Large intestine (tissue), 3 donors: ENCODE data around the gene TTLL5. TPM values are rescaled to one million over a fixed set of nuclear protein-coding genes. Genes with fewer than 3 reads are reported as not detected.
A peak's percentile ranks its signal among the peaks of the same experiment; 100 is the strongest.

Experiments used
- DNase-seq, 2 donors: peaks; one replicate each; pipeline versions ENCODE4 v3.0.0 to v3.0.0-alpha.2; 2013
- H3K27ac ChIP-seq: one replicate; pipeline ENCODE4 v1.5.1; 2013; ENCODE audit warnings: low read length
- H3K27me3 ChIP-seq: 2 replicates; pipeline ENCODE4 v1.6.1; 2013; ENCODE audit warnings: low read length; ENCODE audit not compliant: control insufficient read depth, insufficient read depth
- H3K36me3 ChIP-seq: 2 replicates; pipeline ENCODE4 v1.6.1; 2013; ENCODE audit warnings: low read length; ENCODE audit not compliant: control insufficient read depth, insufficient read depth
- H3K4me1 ChIP-seq: one replicate; pipeline ENCODE4 v1.6.1; 2013; ENCODE audit warnings: low read length; ENCODE audit not compliant: control insufficient read depth, insufficient read depth
- H3K4me3 ChIP-seq: one replicate; pipeline ENCODE4 v1.5.1; 2013; ENCODE audit warnings: low read length
- H3K9me3 ChIP-seq: one replicate; pipeline ENCODE4 v1.6.1; 2013; ENCODE audit warnings: mild to moderate bottlenecking, low read depth, low read length, moderate library complexity; ENCODE audit not compliant: control insufficient read depth
- WGBS: methylation state at CpG from one replicate; pipeline ENCODE4 v1.1.5; 2013; ENCODE audit warnings: low lambda C conversion rate; ENCODE audit not compliant: insufficient coverage; 5-methylcytosine and 5-hydroxymethylcytosine counted together
- polyA plus RNA-seq: library from polyadenylated mRNA; unstranded; fragments of 120-200 nt; gene quantifications from one replicate; pipeline ENCODE4 v1.2.1, GENCODE V29; 2013

Gene TTLL5
- polyA plus RNA-seq, 1 donor, result 15.2 TPM

- Histone ChIP-seq H3K27me3 (no peaks in the 10 kb centered on the region), H3K4me1 (no peaks in the 10 kb centered on the region), H3K27ac (no peak overlapping the region), H3K36me3 (peaks cover 6% of the 10 kb centered on the region), H3K9me3 (no peaks in the 10 kb centered on the region), H3K4me3 (no peak overlapping the region)
- DNase-seq, result no peak
- 94% methylated on average over 3 of the region's 5 CpGs for WGBS
Observed at GRCh38 chr14:75886636-75887348, 225.7 kb downstream of the TTLL5 start.

GRCh38 chr14:75888945-75889344 lies 227.9 kb downstream of the TTLL5 start:
- no peak overlapping the region for H3K4me3 ChIP-seq
- no peaks in the 10 kb centered on the region for H3K9me3 ChIP-seq
- H3K36me3 ChIP-seq, result peaks cover 4% of the 10 kb centered on the region
- H3K27ac ChIP-seq, result no peak overlapping the region
- no peaks in the 10 kb centered on the region for H3K27me3 ChIP-seq
- DNase-seq, result no peak
- WGBS, result 100% methylated on average over 2 of the region's 2 CpGs
- no peaks in the 10 kb centered on the region for H3K4me1 ChIP-seq

- DNase-seq, result no peak
- 86% methylated on average over 1 of the region's 2 CpGs for WGBS
Observed at GRCh38 chr14:75896341-75896740, 235.3 kb downstream of the TTLL5 start.

GRCh38 chr14:75904311-75904710 lies 243.3 kb downstream of the TTLL5 start:
- no CpG with 5 or more reads among the region's 3 CpGs for WGBS
- DNase-seq, result no peak
- Histone ChIP-seq H3K4me3 (no peak overlapping the region), H3K27me3 (no peaks in the 10 kb centered on the region), H3K27ac (no peak overlapping the region), H3K36me3 (peaks cover 13% of the 10 kb centered on the region), H3K4me1 (no peaks in the 10 kb centered on the region), H3K9me3 (no peaks in the 10 kb centered on the region)

More at GRCh38 chr14:75896341-75896740, 235.3 kb downstream of the TTLL5 start:
- H3K27ac ChIP-seq, result no peak overlapping the region
- no peaks in the 10 kb centered on the region for H3K27me3 ChIP-seq
- no peaks in the 10 kb centered on the region for H3K9me3 ChIP-seq
- H3K4me1 ChIP-seq, result no peaks in the 10 kb centered on the region
- no peak overlapping the region for H3K4me3 ChIP-seq
- H3K36me3 ChIP-seq, result no peaks in the 10 kb centered on the region

GRCh38 chr14:75905147-75905904 lies 244.3 kb downstream of the TTLL5 start:
- Histone ChIP-seq H3K27ac (no peak overlapping the region), H3K36me3 (peaks cover 13% of the 10 kb centered on the region), H3K4me3 (no peak overlapping the region), H3K27me3 (no peaks in the 10 kb centered on the region), H3K9me3 (no peaks in the 10 kb centered on the region), H3K4me1 (peaks cover 6% of the 10 kb centered on the region)
- WGBS, result 50% methylated on average over 2 of the region's 7 CpGs
- DNase-seq, result no peak

- H3K27me3 ChIP-seq, result no peaks in the 10 kb centered on the region
- no peak overlapping the region for H3K27ac ChIP-seq
- H3K9me3 ChIP-seq, result no peaks in the 10 kb centered on the region
- peaks cover 13% of the 10 kb centered on the region for H3K36me3 ChIP-seq
- no peak for DNase-seq
- H3K4me3 ChIP-seq, result no peak overlapping the region
- no CpG with 5 or more reads among the region's 5 CpGs for WGBS
- peaks cover 14% of the 10 kb centered on the region for H3K4me1 ChIP-seq
Observed at GRCh38 chr14:75906228-75906627, 245.2 kb downstream of the TTLL5 start.

GRCh38 chr14:75906680-75907280 lies 245.7 kb downstream of the TTLL5 start:
- peaks cover 18% of the 10 kb centered on the region for H3K4me1 ChIP-seq
- no peaks in the 10 kb centered on the region for H3K27me3 ChIP-seq
- 50% methylated on average over 2 of the region's 4 CpGs for WGBS
- H3K9me3 ChIP-seq, result no peaks in the 10 kb centered on the region
- peak; percentile 29 to 39 for DNase-seq
- peaks cover 13% of the 10 kb centered on the region for H3K36me3 ChIP-seq
- H3K4me3 ChIP-seq, result no peak overlapping the region
- no peak overlapping the region for H3K27ac ChIP-seq

GRCh38 chr14:75907756-75908359 lies 246.8 kb downstream of the TTLL5 start:
- Histone ChIP-seq H3K4me1 (peaks cover 25% of the 10 kb centered on the region), H3K4me3 (no peak overlapping the region), H3K27me3 (no peaks in the 10 kb centered on the region), H3K27ac (no peak overlapping the region), H3K36me3 (peaks cover 7% of the 10 kb centered on the region), H3K9me3 (no peaks in the 10 kb centered on the region)
- no CpG with 5 or more reads among the region's 4 CpGs for WGBS
- DNase-seq, result no peak

- no peak overlapping the region for H3K27ac ChIP-seq
- no CpG with 5 or more reads among the region's 3 CpGs for WGBS
- H3K4me1 ChIP-seq, result peaks cover 28% of the 10 kb centered on the region
- no peak for DNase-seq
- no peak overlapping the region for H3K4me3 ChIP-seq
- H3K9me3 ChIP-seq, result no peaks in the 10 kb centered on the region
- no peaks in the 10 kb centered on the region for H3K27me3 ChIP-seq
- H3K36me3 ChIP-seq, result peaks cover 5% of the 10 kb centered on the region
Observed at GRCh38 chr14:75909630-75910029, 248.6 kb downstream of the TTLL5 start.

- WGBS, result no CpG with 5 or more reads among the region's 2 CpGs
- Histone ChIP-seq H3K9me3 (no peaks in the 10 kb centered on the region), H3K4me3 (no peak overlapping the region), H3K4me1 (peaks cover 28% of the 10 kb centered on the region), H3K27ac (peak overlapping the region; percentile 35), H3K36me3 (peaks cover 5% of the 10 kb centered on the region), H3K27me3 (no peaks in the 10 kb centered on the region)
- DNase-seq, result peak in 1 of 2 donors; percentile 23
Observed at GRCh38 chr14:75910048-75910447, 249.0 kb downstream of the TTLL5 start.
